ENCODE results near the gene TNIK. TPM values are rescaled to one million over a fixed set of nuclear protein-coding genes. Genes with fewer than 3 reads are reported as not detected.

Gene TNIK
- total RNA-seq, 1 donor from 2014 or later = 2.5 TPM

- no peaks in the 10 kb centered on the region for H3K4me1 Mint-ChIP-seq
- intact Hi-C loops (cut with micrococcal nuclease) = no loop called here
- ChIA-PET POLR2A (no interaction called here), CTCF (no interaction called here)
- ATAC-seq (ENCODE audit: low read depth) (no peak), DNase-seq (no peak)
- H3K27me3 Mint-ChIP-seq = no peaks in the 10 kb centered on the region
- no peak overlapping the region for H3K4me3 Mint-ChIP-seq
- no peaks in the 10 kb centered on the region for H3K36me3 Mint-ChIP-seq (ENCODE audit: low read depth)
- TF ChIP-seq CTCF (IDR thresholded peaks at IDR 0.05) = no peak
- H3K27ac Mint-ChIP-seq = no peak overlapping the region
- H3K9me3 Mint-ChIP-seq = no peaks in the 10 kb centered on the region
Observed at GRCh38 chr3:171354049-171354705, 106.0 kb downstream of the TNIK start.

- POLR2A ChIA-PET = no interaction called here
Observed at GRCh38 chr3:171353423-171353822, 106.8 kb downstream of the TNIK start.

GRCh38 chr3:171352387-171352935, 107.7 kb downstream of the TNIK start:
- Mint-ChIP-seq H3K9me3 (no peaks in the 10 kb centered on the region), H3K36me3 (ENCODE audit: low read depth) (no peaks in the 10 kb centered on the region), H3K27me3 (no peaks in the 10 kb centered on the region), H3K4me3 (no peak overlapping the region), H3K27ac (no peak overlapping the region), H3K4me1 (peaks cover 6% of the 10 kb centered on the region)
- DNase-seq (no peak), ATAC-seq (ENCODE audit: low read depth) (no peak)
- no peak for TF ChIP-seq CTCF (IDR thresholded peaks at IDR 0.05)
- intact Hi-C loops (cut with micrococcal nuclease) = no loop called here
- POLR2A ChIA-PET = no interaction called here
- CTCF ChIA-PET = no interaction called here

More at GRCh38 chr3:171353423-171353822, 106.8 kb downstream of the TNIK start:
- Mint-ChIP-seq H3K4me3 (no peak overlapping the region), H3K27me3 (no peaks in the 10 kb centered on the region), H3K27ac (no peak overlapping the region), H3K4me1 (no peaks in the 10 kb centered on the region), H3K36me3 (ENCODE audit: low read depth) (no peaks in the 10 kb centered on the region), H3K9me3 (no peaks in the 10 kb centered on the region)
- CTCF ChIA-PET = no interaction called here
- no peak for TF ChIP-seq CTCF (IDR thresholded peaks at IDR 0.05)
- intact Hi-C loops (cut with micrococcal nuclease) = no loop called here
- DNase-seq (no peak), ATAC-seq (ENCODE audit: low read depth) (no peak)

- H3K4me3 Mint-ChIP-seq = no peak overlapping the region
- peaks cover 8% of the 10 kb centered on the region for H3K4me1 Mint-ChIP-seq
- POLR2A ChIA-PET = no interaction called here
- H3K27ac Mint-ChIP-seq = no peak overlapping the region
- CTCF ChIA-PET = no interaction called here
- no peak for TF ChIP-seq CTCF (IDR thresholded peaks at IDR 0.05)
- no peak for DNase-seq
- intact Hi-C loops (cut with micrococcal nuclease) = no loop called here
- no peaks in the 10 kb centered on the region for H3K9me3 Mint-ChIP-seq
- no peak for ATAC-seq (ENCODE audit: low read depth)
- no peaks in the 10 kb centered on the region for H3K36me3 Mint-ChIP-seq (ENCODE audit: low read depth)
- no peaks in the 10 kb centered on the region for H3K27me3 Mint-ChIP-seq
Observed at GRCh38 chr3:171351676-171352075, 108.5 kb downstream of the TNIK start.

GRCh38 chr3:171350364-171350763, 109.8 kb downstream of the TNIK start:
- no peaks in the 10 kb centered on the region for H3K27me3 Mint-ChIP-seq
- CTCF ChIA-PET = no interaction called here
- H3K4me3 Mint-ChIP-seq = no peak overlapping the region
- no peaks in the 10 kb centered on the region for H3K9me3 Mint-ChIP-seq
- ATAC-seq (ENCODE audit: low read depth) (no peak), DNase-seq (no peak)
- no peak for TF ChIP-seq CTCF (IDR thresholded peaks at IDR 0.05)
- POLR2A ChIA-PET = no interaction called here
- intact Hi-C loops (cut with micrococcal nuclease) = no loop called here
- peaks cover 8% of the 10 kb centered on the region for H3K4me1 Mint-ChIP-seq
- H3K27ac Mint-ChIP-seq = no peak overlapping the region
- H3K36me3 Mint-ChIP-seq (ENCODE audit: low read depth) = no peaks in the 10 kb centered on the region
